Coronary artery (tissue), 2 donors: Measurements from ENCODE around the gene SGK2.

Experiments used
- DNase-seq: peaks from one replicate; pipeline ENCODE4 v3.0.0-alpha.2; 2017; ENCODE audit warnings: low spot score
- H3K27ac ChIP-seq, 2 donors: fragments of 200-600 bp; sonication (generic); one replicate each; pipeline ENCODE4 v1.5.1; 2016 to 2019
- H3K4me3 ChIP-seq: fragments of 200-600 bp; sonication (generic); 2 replicates; pipeline ENCODE4 v1.5.1; 2016; ENCODE audit warnings: mild to moderate bottlenecking, moderate library complexity
- CTCF ChIP-seq: fragments of 200-600 bp; sonication (generic); IDR thresholded peaks from one replicate; pipeline ENCODE4 v1.5.1; 2019; ENCODE audit warnings: antibody characterized with exemption

SGK2 gene

GRCh38 chr20:43545837-43546578, 12.8 kb upstream of the SGK2 start:
- H3K27ac ChIP-seq, result no peak overlapping the region
- H3K4me3 ChIP-seq, result no peak overlapping the region
- DNase-seq, result no peak
- TF ChIP-seq CTCF, result no peak

- DNase-seq, result no peak
- TF ChIP-seq CTCF, result no peak
- no peak overlapping the region for H3K27ac ChIP-seq
- H3K4me3 ChIP-seq, result no peak overlapping the region
Observed at GRCh38 chr20:43548273-43548880, 10.4 kb upstream of the SGK2 start.

GRCh38 chr20:43549416-43550065, 9.3 kb upstream of the SGK2 start:
- no peak for TF ChIP-seq CTCF
- Histone ChIP-seq H3K4me3 (no peak overlapping the region), H3K27ac (no peak overlapping the region)
- DNase-seq, result no peak

- Histone ChIP-seq H3K27ac (no peak overlapping the region), H3K4me3 (no peak overlapping the region)
- DNase-seq, result no peak
- TF ChIP-seq CTCF, result no peak
Observed at GRCh38 chr20:43550456-43550855, 8.4 kb upstream of the SGK2 start.

- no peak overlapping the region for H3K27ac ChIP-seq
- no peak for TF ChIP-seq CTCF
Observed at GRCh38 chr20:43554369-43554768, 4.5 kb upstream of the SGK2 start.

GRCh38 chr20:43559147-43559987, 540 bp downstream of the SGK2 start:
- DNase-seq, result no peak
- Histone ChIP-seq H3K27ac (no peak overlapping the region), H3K4me3 (no peak overlapping the region)
- TF ChIP-seq CTCF, result no peak

More at GRCh38 chr20:43554369-43554768, 4.5 kb upstream of the SGK2 start:
- DNase-seq, result no peak
- H3K4me3 ChIP-seq, result no peak overlapping the region
